Spleen (tissue), 11 donors: ENCODE results near the gene ST3GAL2. TPM values are rescaled to one million over a fixed set of nuclear protein-coding genes. Genes with fewer than 3 reads are reported as not detected.

Experiments used
- DNase-seq: peaks from one replicate; pipeline ENCODE4 v3.0.0-alpha.2; 2020
- H3K27ac ChIP-seq, 8 donors: fragments of 200-600 bp; sonication (generic) in 7 of 8; 1 replicate in 4 of 8; 2 replicates in 4 of 8; pipeline versions ENCODE4 v1.5.0 to v1.8.0; 2016 to 2021; ENCODE audit warnings: inconsistent platforms in 4 of 8, mild to moderate bottlenecking in 4 of 8, moderate library complexity in 1 of 8
- H3K27me3 ChIP-seq, 7 donors: fragments of 200-600 bp; sonication (generic) in 6 of 7; replicated peaks in 1 of 7; 1 replicate in 4 of 7; 2 replicates in 3 of 7; pipeline versions ENCODE4 v1.5.0 to v1.8.0; 2016 to 2021; ENCODE audit warnings: inconsistent platforms in 3 of 7, mild to moderate bottlenecking in 1 of 7
- H3K36me3 ChIP-seq, 6 donors: fragments of 200-600 bp; sonication (generic) in 5 of 6; 1 replicate in 4 of 6; 2 replicates in 2 of 6; pipeline versions ENCODE4 v1.5.0 to v1.8.0; 2016 to 2021; ENCODE audit warnings: inconsistent platforms in 2 of 6
- H3K4me1 ChIP-seq, 6 donors: fragments of 200-600 bp; sonication (generic) in 5 of 6; 1 replicate in 3 of 6; 2 replicates in 3 of 6; pipeline versions ENCODE4 v1.5.0 to v1.8.0; 2016 to 2021; ENCODE audit warnings: inconsistent platforms in 3 of 6
- H3K4me3 ChIP-seq, 8 donors: fragments of 200-600 bp; sonication (generic) in 7 of 8; 1 replicate in 4 of 8; 2 replicates in 4 of 8; pipeline versions ENCODE4 v1.5.0 to v1.8.0; 2016 to 2021; ENCODE audit warnings: inconsistent platforms in 4 of 8, mild to moderate bottlenecking in 4 of 8, moderate library complexity in 2 of 8
- H3K9me3 ChIP-seq, 8 donors: fragments of 200-600 bp; sonication (generic) in 7 of 8; 1 replicate in 4 of 8; 2 replicates in 4 of 8; pipeline versions ENCODE4 v1.5.0 to v1.8.0; 2016 to 2021; ENCODE audit warnings: inconsistent platforms in 4 of 8
- POLR2A ChIP-seq, 3 donors: fragments of 450-650 bp; IDR thresholded peaks; one replicate each; pipeline ENCODE4 v1.5.1; 2017; ENCODE audit warnings: antibody characterized with exemption in 3 of 3, mild to moderate bottlenecking in 1 of 3
- POLR2AphosphoS5 ChIP-seq, 3 donors: sonication (generic); formaldehyde crosslinking; IDR thresholded peaks; one replicate each; pipeline ENCODE4 v1.5.1; 2017; ENCODE audit warnings: antibody characterized with exemption in 3 of 3
- WGBS, 5 donors: extraction: QIAGEN DNeasy Blood & Tissue Kit in 3 of 5; methylation state at CpG; one replicate each; pipeline versions ENCODE4 v1.1.5 to v1.1.7; 2013 to 2018; 5-methylcytosine and 5-hydroxymethylcytosine counted together
- intact Hi-C: fragments of 100-400 bp; cut with DNase I; formaldehyde crosslinking; loops from one replicate; pipeline ENCODE4 v1.15.0; 2023; ENCODE audit warnings: low total_unique reads
- polyA plus RNA-seq, 3 donors: library from polyadenylated mRNA; stranded (reverse); fragments of 200-250 nt; gene quantifications; one replicate each; pipeline ENCODE4 v1.2.1, GENCODE V29; 2013
- total RNA-seq, 7 donors: library from RNA; depleted of rRNA in 3 of 7; stranded (reverse); fragments of >200 nt in 3 of 7; fragmentation: NEBNext Ultra II Directional in 4 of 7; extraction: Animal tissue kit (Norgen Biotek cat#: 25700) in 4 of 7; gene quantifications; one replicate each; pipeline versions ENCODE4 v1.1.0 to v1.2.1, GENCODE V29; 2016 to 2021
- TF ChIP-seq, protein P1 (sequence below), 11 experiments: fragments of 200-600 bp in 7 of 11; fragments of 450-650 bp in 4 of 11; sonication (generic) in 4 of 11; IDR thresholded peaks in 8 of 11; conservative IDR thresholded peaks in 3 of 11; 1 replicate in 7 of 11; 2 replicates in 4 of 11; pipeline versions ENCODE4 v1.4.0 to v1.8.0; 2016 to 2021; ENCODE audit warnings: antibody characterized with exemption in 11 of 11, inconsistent platforms in 4 of 11, mild to moderate bottlenecking in 1 of 11
- donor health status: healthy with polysubstance abuse.
- donor health status: DM: no; HTN: no; CAD: no; lungs with moderate emphysema.
- donor health status: DM: no; HTN: no; CAD: no.
- donor health status: Bipolar disorder and iron deficiency.
- donor health status: healthy.
- donor health status: DM: no; HTN: no; CAD: no.
- donor health status: DM: yes; HTN: yes; CAD: no.

The ST3GAL2 gene
- total and polyA plus RNA-seq, 10 donors = 5.2 to 66.9 (median 43.7) TPM

DNA sequence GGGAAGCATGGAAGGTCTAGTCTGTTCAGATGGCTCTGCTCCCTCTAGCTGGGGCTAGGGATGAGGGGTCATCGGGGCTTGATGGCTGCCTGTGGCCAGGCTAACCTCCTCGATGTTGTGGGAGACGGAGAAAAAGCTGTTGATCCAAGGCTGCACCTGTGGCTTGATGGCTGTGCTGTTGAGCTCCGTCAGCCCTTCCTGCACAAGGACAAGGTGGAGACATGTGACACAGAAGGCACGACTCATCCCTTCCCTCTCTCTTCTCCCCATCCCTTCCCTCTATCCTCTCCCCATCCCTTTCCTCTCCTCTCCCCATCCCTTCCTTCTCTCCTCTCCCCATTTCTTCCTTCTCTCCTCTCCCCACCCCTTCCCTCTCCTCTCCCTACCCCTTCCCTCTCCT lies 43.7 kb upstream of the ST3GAL2 start:
- intact Hi-C loops = no loop called here
- H3K4me3 ChIP-seq = no peak overlapping the region
- TF ChIP-seq POLR2AphosphoS5 (IDR thresholded peaks at IDR 0.05) (peak in 1 of 3 donors; percentile 16), POLR2A (IDR thresholded peaks at IDR 0.05) (no peak)
- TF ChIP-seq, protein P1, sequence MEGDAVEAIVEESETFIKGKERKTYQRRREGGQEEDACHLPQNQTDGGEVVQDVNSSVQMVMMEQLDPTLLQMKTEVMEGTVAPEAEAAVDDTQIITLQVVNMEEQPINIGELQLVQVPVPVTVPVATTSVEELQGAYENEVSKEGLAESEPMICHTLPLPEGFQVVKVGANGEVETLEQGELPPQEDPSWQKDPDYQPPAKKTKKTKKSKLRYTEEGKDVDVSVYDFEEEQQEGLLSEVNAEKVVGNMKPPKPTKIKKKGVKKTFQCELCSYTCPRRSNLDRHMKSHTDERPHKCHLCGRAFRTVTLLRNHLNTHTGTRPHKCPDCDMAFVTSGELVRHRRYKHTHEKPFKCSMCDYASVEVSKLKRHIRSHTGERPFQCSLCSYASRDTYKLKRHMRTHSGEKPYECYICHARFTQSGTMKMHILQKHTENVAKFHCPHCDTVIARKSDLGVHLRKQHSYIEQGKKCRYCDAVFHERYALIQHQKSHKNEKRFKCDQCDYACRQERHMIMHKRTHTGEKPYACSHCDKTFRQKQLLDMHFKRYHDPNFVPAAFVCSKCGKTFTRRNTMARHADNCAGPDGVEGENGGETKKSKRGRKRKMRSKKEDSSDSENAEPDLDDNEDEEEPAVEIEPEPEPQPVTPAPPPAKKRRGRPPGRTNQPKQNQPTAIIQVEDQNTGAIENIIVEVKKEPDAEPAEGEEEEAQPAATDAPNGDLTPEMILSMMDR (IDR thresholded peaks at IDR 0.05 in 8 of 11, conservative IDR thresholded peaks at IDR 0.05 in 3 of 11) = no peak
- peaks cover 0 to 98% (median 75%) of the 10 kb centered on the region in 6 donors for H3K36me3 ChIP-seq
- 83 to 89% (median 87%) methylated on average over 5 of the region's 5 CpGs for WGBS, 5 donors
- DNase-seq = no peak
- H3K27ac ChIP-seq = no peak overlapping the region
- H3K9me3 ChIP-seq = no peaks in the 10 kb centered on the region
- no peaks in the 10 kb centered on the region for H3K27me3 ChIP-seq
- peaks cover 0 to 14% (median 7%) of the 10 kb centered on the region in 6 donors for H3K4me1 ChIP-seq

GRCh38 chr16:70481929-70482536 lies 43.1 kb upstream of the ST3GAL2 start:
- Histone ChIP-seq H3K36me3 (peaks cover 0 to 98% (median 74%) of the 10 kb centered on the region in 6 donors), H3K9me3 (no peaks in the 10 kb centered on the region), H3K27ac (no peak overlapping the region), H3K27me3 (no peaks in the 10 kb centered on the region), H3K4me1 (peaks cover 0 to 14% (median 7%) of the 10 kb centered on the region in 6 donors), H3K4me3 (no peak overlapping the region)
- 86 to 92% (median 88%) methylated on average over 7 of the region's 7 CpGs for WGBS, 5 donors
- intact Hi-C loops = no loop called here
- DNase-seq = no peak
- TF ChIP-seq POLR2A (IDR thresholded peaks at IDR 0.05) (no peak), POLR2AphosphoS5 (IDR thresholded peaks at IDR 0.05) (no peak)
- TF ChIP-seq, protein P1 (IDR thresholded peaks at IDR 0.05 in 8 of 11, conservative IDR thresholded peaks at IDR 0.05 in 3 of 11) = no peak

DNA sequence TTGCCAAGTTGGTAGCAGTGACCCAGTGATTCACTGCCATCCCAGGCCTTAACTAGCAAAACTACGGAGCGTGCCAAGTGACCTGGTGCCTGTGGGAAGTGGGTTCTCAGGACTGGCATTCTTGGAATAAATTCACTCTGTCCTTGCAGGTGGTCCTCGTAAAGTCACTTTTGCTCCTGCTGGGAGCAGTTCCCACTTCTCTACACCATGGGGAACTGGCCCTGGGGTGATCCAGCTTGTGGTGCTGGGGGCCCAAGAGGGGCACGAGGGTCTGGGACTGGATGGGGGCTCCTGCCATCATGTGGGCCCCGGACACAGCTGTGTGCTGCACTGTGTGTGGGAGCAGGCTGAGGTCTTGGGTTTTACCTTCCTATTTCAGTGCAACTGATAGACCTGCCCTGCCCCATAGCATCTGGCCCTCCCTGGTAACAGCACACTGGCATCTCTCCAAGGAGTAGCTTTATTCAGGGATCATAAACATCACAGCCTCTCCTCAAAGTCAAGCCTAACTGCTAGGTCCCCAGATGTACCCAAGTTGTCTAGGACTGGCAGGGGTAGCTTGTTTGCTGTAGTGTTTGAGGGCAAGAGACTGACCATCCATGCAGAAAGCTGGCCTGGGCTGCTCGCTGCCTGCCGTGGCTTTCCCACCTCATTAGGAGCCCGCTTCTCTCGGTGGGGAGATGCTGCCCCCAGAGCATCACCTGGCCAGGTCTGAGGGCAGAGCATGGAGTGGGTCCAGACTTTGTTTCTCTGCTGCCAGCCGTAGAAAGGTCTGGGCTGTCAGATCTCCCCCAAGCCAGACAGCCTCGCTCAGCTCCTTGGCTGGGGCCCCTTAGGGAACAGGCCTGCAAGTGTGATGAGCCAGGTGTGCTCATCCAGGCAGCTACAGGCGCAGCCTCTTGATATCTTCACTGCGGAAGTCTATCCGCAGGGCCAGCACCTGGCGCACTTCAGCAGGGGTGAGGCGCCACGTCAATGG lies 41.5 kb upstream of the ST3GAL2 start:
- 91 to 97% (median 93%) methylated on average over 17 of the region's 17 CpGs for WGBS, 5 donors
- intact Hi-C loops = no loop called here
- Histone ChIP-seq H3K36me3 (peaks cover 0 to 98% (median 65%) of the 10 kb centered on the region in 6 donors), H3K9me3 (no peaks in the 10 kb centered on the region), H3K27ac (no peak overlapping the region), H3K4me3 (no peak overlapping the region), H3K4me1 (peaks cover 0 to 19% (median 7%) of the 10 kb centered on the region in 6 donors), H3K27me3 (no peaks in the 10 kb centered on the region)
- TF ChIP-seq POLR2A (IDR thresholded peaks at IDR 0.05) (no peak), POLR2AphosphoS5 (IDR thresholded peaks at IDR 0.05) (no peak)
- TF ChIP-seq, protein P1 (IDR thresholded peaks at IDR 0.05 in 8 of 11, conservative IDR thresholded peaks at IDR 0.05 in 3 of 11) = no peak
- DNase-seq = no peak

- intact Hi-C loops = no loop called here
- no peak for DNase-seq
- no peak overlapping the region for H3K4me3 ChIP-seq
- 51 to 76% (median 62%) methylated on average over 8 to 10 of the region's 10 CpGs for WGBS, 5 donors
- no peaks in the 10 kb centered on the region for H3K9me3 ChIP-seq
- TF ChIP-seq POLR2AphosphoS5 (IDR thresholded peaks at IDR 0.05) (peak in 2 of 3 donors; percentile 28 to 35), POLR2A (IDR thresholded peaks at IDR 0.05) (no peak)
- H3K27me3 ChIP-seq = no peaks in the 10 kb centered on the region
- H3K4me1 ChIP-seq = peaks cover 0 to 19% (median 7%) of the 10 kb centered on the region in 6 donors
- H3K36me3 ChIP-seq = peaks cover 0 to 98% (median 70%) of the 10 kb centered on the region in 6 donors
- peak overlapping the region in 4 of 8 donors; percentile 5 to 46 (median 28) for H3K27ac ChIP-seq
These were observed 40.0 kb upstream of the ST3GAL2 start for GRCh38 chr16:70478912-70479341.
